MM.1S (cell line): ENCODE measurements around the gene RGS13.

Source experiments
- DNase-seq: peaks from one replicate; pipeline ENCODE4 v3.0.0-alpha.2; 2015
- H2AFZ ChIP-seq: fragments of 300-600 bp; sonication (generic); 2 replicates; pipeline ENCODE4 v1.6.0; 2016; ENCODE audit warnings: antibody characterized with exemption, low read length
- H3F3A ChIP-seq: fragments of 300-600 bp; sonication (generic); 2 replicates; pipeline ENCODE4 v1.6.1; 2016; ENCODE audit warnings: mild to moderate bottlenecking, antibody characterized with exemption, low read length, moderate library complexity, mixed read lengths; ENCODE audit not compliant: insufficient read depth
- H3K27ac ChIP-seq: fragments of 300-600 bp; sonication (generic); 2 replicates; pipeline ENCODE4 v1.5.1; 2016; ENCODE audit warnings: mild to moderate bottlenecking, low read length
- H3K27me3 ChIP-seq: fragments of 300-600 bp; sonication (generic); replicated peaks from 2 replicates; pipeline ENCODE4 v1.6.0; 2016; ENCODE audit warnings: low read length; ENCODE audit not compliant: insufficient read depth
- H3K36me3 ChIP-seq: fragments of 300-600 bp; sonication (generic); replicated peaks from 2 replicates; pipeline ENCODE4 v1.6.1; 2016; ENCODE audit warnings: mild to moderate bottlenecking, low read length, mixed read lengths; ENCODE audit not compliant: insufficient read depth
- H3K4me1 ChIP-seq: fragments of 300-600 bp; sonication (generic); 2 replicates; pipeline ENCODE4 v1.6.1; 2016; ENCODE audit warnings: low read length, mixed read lengths
- H3K4me2 ChIP-seq: fragments of 300-600 bp; sonication (generic); 2 replicates; pipeline ENCODE4 v1.6.0; 2016; ENCODE audit warnings: low read depth, low read length
- H3K4me3 ChIP-seq: fragments of 300-600 bp; sonication (generic); 2 replicates; pipeline ENCODE4 v1.5.1; 2016; ENCODE audit warnings: low read length, mixed read lengths
- H3K79me2 ChIP-seq: fragments of 300-600 bp; sonication (generic); 2 replicates; pipeline ENCODE4 v1.6.1; 2016; ENCODE audit warnings: mixed run types, low read length, mixed read lengths
- H3K9ac ChIP-seq: fragments of 300-600 bp; sonication (generic); 2 replicates; pipeline ENCODE4 v1.6.1; 2016; ENCODE audit warnings: low read length, mixed read lengths
- H3K9me2 ChIP-seq: fragments of 300-600 bp; sonication (generic); replicated peaks from 2 replicates; pipeline ENCODE4 v1.6.1; 2016; ENCODE audit warnings: mild to moderate bottlenecking, low read length, mixed read lengths; ENCODE audit not compliant: insufficient read depth
- H3K9me3 ChIP-seq: fragments of 300-600 bp; sonication (generic); replicated peaks from 2 replicates; pipeline ENCODE4 v1.6.1; 2016; ENCODE audit warnings: mild to moderate bottlenecking, low read length, mixed read lengths; ENCODE audit not compliant: insufficient read depth
- H4K20me1 ChIP-seq: fragments of 300-600 bp; sonication (generic); 2 replicates; pipeline ENCODE4 v1.6.1; 2016; ENCODE audit warnings: mild to moderate bottlenecking, low read length, moderate library complexity, mixed read lengths; ENCODE audit not compliant: insufficient read depth
- CTCF ChIP-seq: fragments of 300-600 bp; sonication (generic); IDR thresholded peaks from 2 replicates; pipeline ENCODE4 v1.5.1; 2016; ENCODE audit warnings: antibody characterized with exemption, low read length, mixed read lengths
- EZH2 ChIP-seq: fragments of 300-600 bp; sonication (generic); optimal IDR thresholded peaks from 2 replicates; pipeline ENCODE3; 2017; ENCODE audit warnings: low read depth, mild to moderate bottlenecking, antibody characterized with exemption, low read length, mixed read lengths
- EZH2phosphoT487 ChIP-seq: fragments of 300-600 bp; sonication (generic); IDR thresholded peaks from 2 replicates; pipeline ENCODE4 v1.6.1; 2018; ENCODE audit warnings: antibody characterized with exemption, low read length

Gene RGS13

DNA sequence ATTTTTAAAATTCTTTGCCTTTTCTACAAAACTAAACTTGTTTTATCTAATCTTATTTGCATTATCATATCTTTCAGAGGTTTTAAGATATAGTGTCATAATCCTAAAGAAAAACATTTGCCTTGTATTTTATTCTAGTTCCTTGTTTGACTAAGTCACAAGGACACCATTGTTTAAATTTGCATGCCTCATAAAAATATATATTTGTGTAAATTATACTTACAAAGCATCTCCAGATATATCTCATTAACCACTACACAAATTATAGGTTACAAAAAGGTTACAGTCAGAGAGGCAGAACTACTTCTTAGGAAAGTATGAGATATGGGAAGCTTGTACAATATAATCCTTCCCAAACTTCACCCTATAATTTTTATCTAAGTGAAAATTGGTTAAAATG, 4.2 kb upstream of the RGS13 start:
- no peaks in the 10 kb centered on the region for H3K27me3 ChIP-seq
- H3K27ac ChIP-seq = no peak overlapping the region
- H3K4me3 ChIP-seq = no peak overlapping the region
- H2AFZ ChIP-seq = no peak overlapping the region
- no peak for DNase-seq
- no peak overlapping the region for H3K9ac ChIP-seq
- H3K36me3 ChIP-seq = no peaks in the 10 kb centered on the region
- H3K9me3 ChIP-seq = no peaks in the 10 kb centered on the region
- H4K20me1 ChIP-seq = no peaks in the 10 kb centered on the region
- peaks cover 4% of the 10 kb centered on the region; the same call in 1 of the 2 replicates for H3F3A ChIP-seq
- no peaks in the 10 kb centered on the region for H3K9me2 ChIP-seq
- no peaks in the 10 kb centered on the region for H3K79me2 ChIP-seq
- peaks cover 20% of the 10 kb centered on the region for H3K4me1 ChIP-seq
- no peak overlapping the region for H3K4me2 ChIP-seq
- TF ChIP-seq EZH2 (no peak), CTCF (no peak), EZH2phosphoT487 (no peak)

DNA sequence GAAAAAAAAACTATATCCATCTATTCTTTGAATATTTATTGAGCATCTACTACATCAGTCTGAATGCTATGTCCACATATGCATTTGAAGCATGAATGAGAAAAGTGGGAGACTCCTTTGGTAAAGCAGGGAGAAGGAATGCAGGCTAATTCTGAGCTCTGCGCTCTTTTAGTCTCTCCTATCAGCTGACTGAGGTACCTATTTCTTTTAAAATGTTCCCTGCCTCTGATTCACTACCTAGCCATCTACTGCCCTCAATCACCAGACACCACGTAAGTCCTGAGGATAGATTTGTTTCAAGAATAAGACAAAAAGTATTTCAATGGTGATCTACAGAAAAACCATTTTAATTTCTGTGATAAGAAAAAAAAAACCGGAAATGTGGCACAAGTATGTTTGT, 3.8 kb upstream of the RGS13 start:
- H3K4me2 ChIP-seq = no peak overlapping the region
- no peaks in the 10 kb centered on the region for H3K79me2 ChIP-seq
- H3K4me3 ChIP-seq = no peak overlapping the region
- no peaks in the 10 kb centered on the region for H3K27me3 ChIP-seq
- TF ChIP-seq EZH2 (no peak), EZH2phosphoT487 (no peak), CTCF (no peak)
- no peaks in the 10 kb centered on the region for H3K9me2 ChIP-seq
- DNase-seq = no peak
- no peak overlapping the region for H3K27ac ChIP-seq
- H3F3A ChIP-seq = no peaks in the 10 kb centered on the region
- H3K4me1 ChIP-seq = peaks cover 16% of the 10 kb centered on the region
- no peaks in the 10 kb centered on the region for H4K20me1 ChIP-seq
- H3K36me3 ChIP-seq = no peaks in the 10 kb centered on the region
- H3K9me3 ChIP-seq = no peaks in the 10 kb centered on the region
- no peak overlapping the region for H3K9ac ChIP-seq
- no peak overlapping the region for H2AFZ ChIP-seq

GRCh38 chr1:192632641-192633532, 3.1 kb upstream of the RGS13 start:
- no peak overlapping the region for H3K27ac ChIP-seq
- H3K9me2 ChIP-seq = no peaks in the 10 kb centered on the region; the same call in 1 of the 2 replicates
- DNase-seq = no peak
- H3F3A ChIP-seq = no peaks in the 10 kb centered on the region
- peaks cover 12% of the 10 kb centered on the region for H3K4me1 ChIP-seq
- H4K20me1 ChIP-seq = no peaks in the 10 kb centered on the region
- no peak overlapping the region for H3K9ac ChIP-seq
- no peaks in the 10 kb centered on the region for H3K9me3 ChIP-seq
- H2AFZ ChIP-seq = no peak overlapping the region
- no peaks in the 10 kb centered on the region for H3K79me2 ChIP-seq
- no peaks in the 10 kb centered on the region for H3K36me3 ChIP-seq
- no peaks in the 10 kb centered on the region for H3K27me3 ChIP-seq
- no peak overlapping the region for H3K4me2 ChIP-seq
- no peak overlapping the region for H3K4me3 ChIP-seq
- TF ChIP-seq CTCF (no peak), EZH2 (no peak), EZH2phosphoT487 (no peak)
